Measurements from ENCODE around the gene DYRK1B.
"Not testable (repeated sequence)": the region's sequence is repeated elsewhere in the genome, so short reads cannot be mapped to it uniquely, and the experiment has no call there.

- TF ChIP-seq CTCF, POLR2A (IDR thresholded peaks at IDR 0.05): not testable (repeated sequence)
These were observed 46.3 kb upstream of the DYRK1B start for GRCh38 chr19:39880241-39880640.

Measured in Peyer's patch (tissue), 4 donors.